Mesenchymal stem cell (in vitro differentiated cells and primary cell): ENCODE results near the gene MGA.

ENCODE experiments used
- DNase-seq: peaks from one replicate; pipeline ENCODE4 v3.0.0-alpha.2; 2013
- H2AFZ ChIP-seq: one replicate; pipeline ENCODE4 v1.6.1; 2013; ENCODE audit warnings: low read depth, mild to moderate bottlenecking, control low read depth, inconsistent platforms, low read length, moderate library complexity
- H2AK5ac ChIP-seq: 2 replicates; pipeline ENCODE4 v1.6.1; 2013; ENCODE audit warnings: low read length, moderate library complexity, mild to moderate bottlenecking, inconsistent platforms; ENCODE audit not compliant: severe bottlenecking
- H2BK120ac ChIP-seq: one replicate; pipeline ENCODE4 v1.6.1; 2013; ENCODE audit warnings: low read depth, mild to moderate bottlenecking, inconsistent platforms, low read length, moderate library complexity
- H2BK12ac ChIP-seq, 2 experiments: one replicate each; pipeline ENCODE4 v1.6.1; 2013; ENCODE audit warnings: inconsistent platforms in 2 of 2, low read length in 2 of 2, mild to moderate bottlenecking in 2 of 2, moderate library complexity in 2 of 2, control low read depth in 1 of 2
- H2BK15ac ChIP-seq: one replicate; pipeline ENCODE4 v1.6.1; 2013; ENCODE audit warnings: mild to moderate bottlenecking, low read depth, inconsistent platforms; ENCODE audit not compliant: poor library complexity, severe bottlenecking
- H2BK5ac ChIP-seq: 2 replicates; pipeline ENCODE4 v1.6.1; 2013; ENCODE audit warnings: low read depth, mild to moderate bottlenecking, low read length, control low read depth, inconsistent platforms; ENCODE audit not compliant: poor library complexity, severe bottlenecking
- H3K14ac ChIP-seq, 2 experiments: one replicate each; pipeline ENCODE4 v1.6.1; 2013; ENCODE audit warnings: inconsistent platforms in 2 of 2, low read length in 2 of 2, control low read depth in 1 of 2, mild to moderate bottlenecking in 1 of 2, moderate library complexity in 1 of 2
- H3K18ac ChIP-seq, 2 experiments: one replicate each; pipeline ENCODE4 v1.6.1; 2013; ENCODE audit warnings: inconsistent platforms in 2 of 2, low read length in 2 of 2, control low read depth in 1 of 2, low read depth in 1 of 2, mild to moderate bottlenecking in 1 of 2
- H3K23ac ChIP-seq, 2 experiments: one replicate each; pipeline ENCODE4 v1.6.1; 2013; ENCODE audit warnings: inconsistent platforms in 2 of 2, low read length in 2 of 2, mild to moderate bottlenecking in 2 of 2, moderate library complexity in 2 of 2, control low read depth in 1 of 2
- H3K27ac ChIP-seq: 2 replicates; pipeline ENCODE4 v1.5.1; 2013; ENCODE audit warnings: mild to moderate bottlenecking, moderate library complexity, low read length, control low read depth, inconsistent platforms; ENCODE audit not compliant: poor library complexity, severe bottlenecking
- H3K27me3 ChIP-seq, 2 experiments: 2 replicates each; pipeline versions ENCODE4 v1.6.1 to v1.7.0; 2013; ENCODE audit warnings: low read length in 2 of 2, mild to moderate bottlenecking in 2 of 2, moderate library complexity in 2 of 2, control low read depth in 1 of 2, inconsistent platforms in 1 of 2; ENCODE audit not compliant: control insufficient read depth in 1 of 2, insufficient read depth in 1 of 2
- H3K36me3 ChIP-seq, 2 experiments: 2 replicates each; pipeline versions ENCODE4 v1.6.1 to v1.7.0; 2013; ENCODE audit warnings: low read length in 2 of 2, control low read depth in 1 of 2, inconsistent platforms in 1 of 2, low read depth in 1 of 2, mild to moderate bottlenecking in 1 of 2; ENCODE audit not compliant: insufficient read depth in 2 of 2, control insufficient read depth in 1 of 2
- H3K4ac ChIP-seq, 2 experiments: one replicate each; pipeline ENCODE4 v1.6.1; 2013; ENCODE audit warnings: inconsistent platforms in 2 of 2, low read length in 2 of 2, mild to moderate bottlenecking in 2 of 2, moderate library complexity in 2 of 2, control low read depth in 1 of 2, low read depth in 1 of 2
- H3K4me1 ChIP-seq: 2 replicates; pipeline ENCODE4 v1.6.1; 2013; ENCODE audit warnings: low read depth, low read length, control low read depth; ENCODE audit not compliant: control insufficient read depth, insufficient read depth
- H3K4me2 ChIP-seq: 2 replicates; pipeline ENCODE4 v1.6.1; 2013; ENCODE audit warnings: low read length, mild to moderate bottlenecking, inconsistent platforms; ENCODE audit not compliant: poor library complexity, severe bottlenecking
- H3K4me3 ChIP-seq, 2 experiments: 2 replicates each; pipeline versions ENCODE4 v1.5.1 to v1.7.0; 2013; ENCODE audit warnings: low read length in 2 of 2, mild to moderate bottlenecking in 2 of 2, control low read depth in 1 of 2, low read depth in 1 of 2; ENCODE audit not compliant: insufficient read depth in 1 of 2
- H3K79me1 ChIP-seq: replicated peaks from 2 replicates; pipeline ENCODE4 v1.6.1; 2013; ENCODE audit warnings: mild to moderate bottlenecking, control low read depth, low read length, inconsistent platforms; ENCODE audit not compliant: poor library complexity, severe bottlenecking
- H3K9ac ChIP-seq: 2 replicates; pipeline ENCODE4 v1.7.0; 2013; ENCODE audit warnings: mild to moderate bottlenecking, low read length, moderate library complexity
- H3K9me3 ChIP-seq: 2 replicates; pipeline ENCODE4 v1.7.0; 2013; ENCODE audit warnings: mild to moderate bottlenecking, low read length; ENCODE audit not compliant: control insufficient read depth
- H4K8ac ChIP-seq: one replicate; pipeline ENCODE4 v1.6.1; 2013; ENCODE audit warnings: inconsistent platforms, mild to moderate bottlenecking, low read length, moderate library complexity
- H4K91ac ChIP-seq: one replicate; pipeline ENCODE4 v1.6.1; 2013; ENCODE audit warnings: mild to moderate bottlenecking, low read length, inconsistent platforms
- WGBS: methylation state at CpG from one replicate; pipeline ENCODE4 v1.1.7; 2013; ENCODE audit warnings: mixed read lengths; 5-methylcytosine and 5-hydroxymethylcytosine counted together

Gene MGA

DNA sequence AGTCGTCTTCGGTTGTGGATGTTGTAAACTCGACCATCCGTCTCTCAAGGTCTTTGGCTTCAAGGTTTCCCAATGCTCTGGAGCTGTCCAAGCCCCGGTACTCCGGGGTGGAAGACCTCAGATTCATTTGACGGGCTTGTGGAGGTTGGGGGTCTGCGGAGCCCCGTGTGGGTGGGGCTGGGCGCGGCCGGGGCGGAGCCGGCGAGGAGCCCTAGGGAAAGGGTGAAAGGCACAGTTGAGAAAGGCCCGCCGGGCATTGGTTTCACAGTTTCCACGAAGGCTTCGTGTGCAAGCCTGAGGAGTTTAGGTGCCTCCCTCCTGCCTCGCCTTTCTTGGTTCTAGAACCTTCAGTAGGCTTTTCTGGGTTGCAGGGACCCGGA, 360 bp upstream of the MGA start:
- H3K9me3 ChIP-seq = no peaks in the 10 kb centered on the region
- H3K18ac ChIP-seq = peak overlapping the region; percentile 89 to 98
- peaks cover 12% of the 10 kb centered on the region for H3K79me1 ChIP-seq
- peak overlapping the region; percentile 68 for H2BK5ac ChIP-seq
- peak overlapping the region; percentile 92 for H4K91ac ChIP-seq
- peaks cover 24% of the 10 kb centered on the region for H3K4me1 ChIP-seq
- peak overlapping the region; percentile 65 to 86 for H3K4me3 ChIP-seq
- H3K4ac ChIP-seq = peak overlapping the region; percentile 75 to 78
- H2BK12ac ChIP-seq = peak overlapping the region in 1 of 2 experiments; percentile 37
- DNase-seq = no peak
- H2BK15ac ChIP-seq = peak overlapping the region; percentile 99
- 8% methylated on average over 18 of the region's 21 CpGs for WGBS
- H3K27ac ChIP-seq = peak overlapping the region; percentile 49
- no peaks in the 10 kb centered on the region for H3K36me3 ChIP-seq
- peak overlapping the region; percentile 58 for H2AK5ac ChIP-seq
- H2BK120ac ChIP-seq = peak overlapping the region; percentile 88
- no peak overlapping the region for H3K14ac ChIP-seq
- H3K4me2 ChIP-seq = peak overlapping the region; percentile 92
- H3K23ac ChIP-seq = no peak overlapping the region
- peak overlapping the region; percentile 83 for H2AFZ ChIP-seq
- H3K27me3 ChIP-seq = no peaks in the 10 kb centered on the region
- peak overlapping the region; percentile 91 for H3K9ac ChIP-seq
- peak overlapping the region; percentile 99 for H4K8ac ChIP-seq

GRCh38 chr15:41661078-41661517, 893 bp downstream of the MGA start:
- Histone ChIP-seq H3K4me1 (peaks cover 28% of the 10 kb centered on the region), H3K9ac (peak overlapping the region; percentile 91), H2BK5ac (no peak overlapping the region), H3K79me1 (peaks cover 14% of the 10 kb centered on the region), H3K36me3 (no peaks in the 10 kb centered on the region), H3K27me3 (no peaks in the 10 kb centered on the region), H3K18ac (peak overlapping the region in 1 of 2 experiments; percentile 98), H2BK120ac (peak overlapping the region; percentile 56), H3K4me2 (peak overlapping the region; percentile 92), H2AK5ac (no peak overlapping the region), H2BK12ac (peak overlapping the region in 1 of 2 experiments; percentile 60), H3K4me3 (peak overlapping the region; percentile 65 to 86), H4K91ac (no peak overlapping the region), H3K4ac (peak overlapping the region; percentile 20 to 98), H3K23ac (peak overlapping the region in 1 of 2 experiments; percentile 83), H2AFZ (peak overlapping the region; percentile 64), H3K14ac (no peak overlapping the region), H2BK15ac (no peak overlapping the region), H4K8ac (no peak overlapping the region), H3K9me3 (no peaks in the 10 kb centered on the region), H3K27ac (no peak overlapping the region)
- 6% methylated on average over 7 of the region's 9 CpGs for WGBS
- DNase-seq = no peak

GRCh38 chr15:41661518-41662225, 1.5 kb downstream of the MGA start:
- Histone ChIP-seq H2BK15ac (no peak overlapping the region), H3K14ac (peak overlapping the region in 1 of 2 experiments; percentile 93), H3K23ac (peak overlapping the region in 1 of 2 experiments; percentile 83), H2AFZ (peak overlapping the region; percentile 87), H3K9ac (peak overlapping the region; percentile 91), H4K91ac (peak overlapping the region; percentile 15), H3K27ac (peak overlapping the region; percentile 28), H2BK12ac (peak overlapping the region; percentile 33 to 87), H3K36me3 (no peaks in the 10 kb centered on the region), H3K27me3 (no peaks in the 10 kb centered on the region), H3K4me1 (peaks cover 25% of the 10 kb centered on the region), H2AK5ac (no peak overlapping the region), H4K8ac (peak overlapping the region; percentile 5), H3K4me3 (peak overlapping the region; percentile 63 to 86), H3K18ac (peak overlapping the region; percentile 0 to 98), H3K9me3 (no peaks in the 10 kb centered on the region), H2BK5ac (no peak overlapping the region), H3K4me2 (peak overlapping the region; percentile 92), H2BK120ac (no peak overlapping the region), H3K4ac (peak overlapping the region in 1 of 2 experiments; percentile 69), H3K79me1 (peaks cover 14% of the 10 kb centered on the region)
- WGBS = 1% methylated on average over 44 of the region's 44 CpGs
- peak; percentile 94 for DNase-seq

- H2AFZ ChIP-seq = no peak overlapping the region
- H3K9ac ChIP-seq = no peak overlapping the region
- no peak overlapping the region for H3K4ac ChIP-seq
- H3K18ac ChIP-seq = no peak overlapping the region
- no peak overlapping the region for H3K4me3 ChIP-seq
- no peak overlapping the region for H2BK120ac ChIP-seq
- H2BK5ac ChIP-seq = no peak overlapping the region
- no peak overlapping the region for H2BK12ac ChIP-seq
- H3K14ac ChIP-seq = no peak overlapping the region
- H3K23ac ChIP-seq = no peak overlapping the region
- peaks cover 0 to 19% of the 10 kb centered on the region in 2 experiments for H3K36me3 ChIP-seq
- no peak overlapping the region for H4K91ac ChIP-seq
- H3K9me3 ChIP-seq = no peaks in the 10 kb centered on the region
- no peak overlapping the region for H3K4me2 ChIP-seq
- WGBS = no CpG with 5 or more reads among the region's 3 CpGs
- no peak overlapping the region for H2BK15ac ChIP-seq
- H4K8ac ChIP-seq = no peak overlapping the region
- no peak overlapping the region for H3K27ac ChIP-seq
- H3K27me3 ChIP-seq = no peaks in the 10 kb centered on the region
- peaks cover 8% of the 10 kb centered on the region for H3K79me1 ChIP-seq
- peaks cover 7% of the 10 kb centered on the region for H3K4me1 ChIP-seq
- DNase-seq = peak; percentile 57
- H2AK5ac ChIP-seq = no peak overlapping the region
Measured at GRCh38 chr15:41666353-41666920, 6.2 kb downstream of the MGA start.
